Stimulated activated CD4-positive, alpha-beta T cell treated with anti-CD3 and anti-CD28 coated beads, Interleukin-4, amount 100 ng/mL, for 24 hours (primary cell): ENCODE data around the gene INTS6L.
"Not testable (repeated sequence)": the region's sequence is repeated elsewhere in the genome, so short reads cannot be mapped to it uniquely, and the experiment has no call there.

ENCODE experiments used
- DNase-seq: peaks from one replicate; pipeline ENCODE4 v3.0.0-alpha.2; 2020

Gene INTS6L

DNA sequence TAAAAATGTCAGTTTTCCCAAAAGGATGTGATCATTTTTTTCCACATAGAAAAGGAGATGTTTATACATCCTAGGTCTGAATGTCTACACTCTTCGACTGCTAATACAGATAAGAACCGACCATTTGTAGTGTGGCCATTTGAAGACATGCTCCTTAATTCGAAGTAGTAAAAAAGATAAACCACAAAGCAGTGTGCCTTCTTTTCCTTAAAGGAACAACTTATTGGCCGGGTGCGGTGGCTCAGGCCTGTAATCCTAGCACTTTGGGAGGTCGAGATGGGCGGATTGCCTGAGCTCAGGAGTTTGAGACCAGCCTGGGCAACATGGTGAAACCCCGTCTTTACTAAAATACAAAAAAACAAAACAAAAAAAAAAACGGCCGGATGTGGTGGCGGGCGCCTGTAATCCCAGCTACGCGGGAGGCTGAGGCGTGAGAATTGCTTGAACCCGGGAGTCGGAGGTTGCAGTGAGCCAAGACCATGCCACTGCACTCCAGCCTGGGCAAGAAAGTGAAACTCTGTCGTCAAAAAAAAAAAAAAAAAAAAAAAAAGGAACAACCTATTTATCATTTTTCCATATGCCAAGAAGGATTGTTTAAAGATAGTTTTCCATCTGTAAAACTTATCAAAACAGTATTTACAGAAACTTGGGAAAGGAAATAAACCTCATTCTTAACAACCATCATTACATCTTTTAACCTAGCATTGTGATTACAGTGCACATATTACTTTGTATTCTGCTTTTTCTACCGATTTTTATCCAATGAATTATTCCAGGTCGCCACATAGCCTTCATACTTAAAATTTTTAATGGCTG lies 2.6 kb downstream of the INTS6L start:
- DNase-seq = no peak

GRCh38 chrX:135528254-135528653 lies 7.8 kb downstream of the INTS6L start:
- DNase-seq = no peak

DNA sequence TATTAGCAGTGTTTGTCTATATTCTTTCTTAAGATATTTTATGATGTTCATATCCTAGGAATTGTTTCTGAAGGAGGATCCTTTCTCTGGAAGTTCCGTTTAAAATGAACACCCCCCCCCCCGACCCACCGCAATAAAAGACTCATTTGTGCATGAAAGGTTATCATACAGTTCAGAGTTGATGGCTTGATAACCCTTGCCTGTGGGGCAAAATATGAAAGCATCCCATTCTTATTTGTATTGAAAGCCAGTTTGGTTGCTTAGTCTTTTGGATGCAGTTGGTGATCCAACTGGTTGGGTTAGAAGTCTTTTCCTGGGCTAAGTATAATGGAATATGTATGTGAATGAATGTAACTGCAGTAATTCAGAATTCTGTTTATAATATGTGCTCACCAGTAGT lies 8.3 kb downstream of the INTS6L start:
- DNase-seq = no peak

DNA sequence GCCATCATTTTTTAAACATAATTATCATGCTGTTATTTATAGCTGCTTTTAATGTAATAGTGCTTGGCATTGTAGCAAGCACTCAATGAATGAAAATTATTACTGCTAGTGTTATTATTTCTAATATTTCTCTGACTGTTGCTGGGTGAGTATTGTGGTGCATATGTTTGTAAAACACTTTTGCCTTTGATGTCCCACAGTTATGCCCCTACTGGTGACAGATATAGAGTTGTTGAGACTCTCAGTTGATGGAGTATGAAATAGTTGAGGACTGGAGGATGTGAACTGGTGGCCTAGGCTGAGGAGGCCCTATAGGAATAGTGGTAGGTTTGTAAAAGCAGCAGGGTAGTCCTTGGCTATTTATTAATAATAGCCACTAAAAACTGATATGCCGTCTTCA lies 9.6 kb downstream of the INTS6L start:
- no peak for DNase-seq

DNA sequence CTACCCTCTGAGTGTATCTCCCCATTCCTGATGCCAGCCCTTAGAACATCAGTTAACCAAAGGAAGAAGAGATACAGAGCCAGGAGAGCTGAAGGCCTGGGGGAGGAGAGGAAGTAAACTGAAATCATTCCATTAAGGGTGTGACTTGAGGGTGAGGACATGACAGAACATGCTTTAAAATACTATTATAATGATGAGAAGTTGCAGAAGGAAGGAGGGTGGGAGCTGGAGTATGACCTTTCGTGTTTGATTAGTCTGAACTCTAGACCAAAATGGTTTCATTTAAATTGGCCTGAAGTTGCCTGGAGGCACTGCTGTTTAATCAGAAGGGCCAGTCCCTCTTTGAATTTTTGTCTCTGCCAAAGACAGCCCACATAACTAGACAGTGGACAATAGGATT lies 11.4 kb downstream of the INTS6L start:
- no peak for DNase-seq

DNA sequence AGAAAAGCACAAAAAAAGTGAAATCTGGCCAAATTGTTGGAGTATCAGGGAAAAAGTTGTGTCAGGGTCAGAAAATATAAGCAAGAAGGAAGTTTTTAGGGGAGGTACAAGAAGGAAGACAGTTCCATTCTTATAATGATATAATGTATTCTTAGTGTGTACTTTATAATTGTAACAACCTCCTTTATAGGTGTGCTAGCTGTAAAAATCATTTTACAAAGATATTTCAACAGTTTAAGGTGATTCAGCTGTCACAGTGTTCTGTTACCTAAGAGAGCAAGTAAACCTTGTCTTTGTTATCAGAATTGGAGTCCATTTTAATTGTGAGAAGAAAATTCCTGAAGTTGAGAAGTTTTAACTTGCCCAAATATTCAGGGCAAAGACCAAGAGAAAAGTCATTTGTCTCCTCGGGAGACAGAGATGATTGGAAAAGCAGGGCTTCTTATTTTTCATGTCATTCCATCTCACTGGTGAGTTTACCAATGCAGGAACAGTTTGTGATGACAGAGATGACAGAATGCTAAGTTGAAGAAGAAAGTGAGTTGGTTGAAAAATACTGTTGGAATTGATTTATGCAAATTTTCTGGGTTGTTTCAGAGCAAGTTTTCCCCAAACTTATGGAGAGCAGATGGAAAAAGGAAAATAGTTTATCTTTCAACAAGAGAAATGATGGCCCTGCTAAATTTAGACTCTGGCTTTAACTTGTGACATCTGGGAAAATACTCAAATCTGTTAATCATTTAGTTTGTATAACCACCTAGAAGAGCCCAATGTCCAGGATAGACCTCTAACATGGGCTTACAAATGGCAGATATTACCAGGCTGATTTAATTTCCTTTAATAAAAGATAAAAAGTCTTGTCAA lies 14.8 kb downstream of the INTS6L start:
- DNase-seq = no peak

DNA sequence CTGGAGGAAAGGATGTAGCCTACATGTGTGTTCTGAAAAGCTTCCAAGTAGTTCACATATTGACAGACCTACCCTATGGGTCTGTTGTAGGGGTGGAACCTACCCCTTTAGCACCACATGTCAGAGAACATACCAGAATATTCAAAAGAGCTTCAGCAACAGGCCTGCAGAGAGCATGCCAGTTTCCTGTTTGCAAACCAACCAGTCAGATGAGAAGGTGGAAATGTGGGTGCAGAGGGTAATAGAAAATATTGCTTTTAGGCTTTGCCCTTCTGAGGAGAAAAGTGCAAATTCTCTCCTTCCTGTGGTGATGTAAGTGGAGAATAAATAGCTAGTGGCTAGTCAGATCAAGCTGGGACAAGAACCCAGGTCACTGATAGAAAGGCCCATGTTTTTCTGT lies 16.4 kb downstream of the INTS6L start:
- DNase-seq = no peak

GRCh38 chrX:135541351-135541750 lies 20.9 kb downstream of the INTS6L start:
- DNase-seq = no peak

GRCh38 chrX:135543172-135543571 lies 22.7 kb downstream of the INTS6L start:
- no peak for DNase-seq

DNA sequence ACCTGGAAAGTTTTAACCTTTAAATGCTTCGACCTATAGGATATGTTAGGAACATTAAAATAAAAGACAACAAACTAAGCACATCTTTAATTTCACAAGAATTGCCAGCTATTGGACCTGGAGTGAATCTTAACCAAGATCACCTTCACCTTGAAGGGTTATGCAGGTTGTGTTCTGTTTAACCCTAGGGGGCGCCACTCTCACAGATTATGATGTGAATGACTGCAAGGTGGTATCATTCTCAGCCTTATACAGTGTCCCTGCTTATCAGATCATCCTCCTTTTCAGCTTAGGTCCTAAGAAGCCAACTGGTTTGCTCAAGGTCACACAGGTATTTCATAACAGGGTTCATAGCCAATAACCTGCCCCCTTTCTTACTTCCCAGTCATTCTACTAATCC lies 23.5 kb downstream of the INTS6L start:
- DNase-seq = peak; percentile 19

- no peak for DNase-seq
Observed at GRCh38 chrX:135544338-135544948, 24.0 kb downstream of the INTS6L start.

DNA sequence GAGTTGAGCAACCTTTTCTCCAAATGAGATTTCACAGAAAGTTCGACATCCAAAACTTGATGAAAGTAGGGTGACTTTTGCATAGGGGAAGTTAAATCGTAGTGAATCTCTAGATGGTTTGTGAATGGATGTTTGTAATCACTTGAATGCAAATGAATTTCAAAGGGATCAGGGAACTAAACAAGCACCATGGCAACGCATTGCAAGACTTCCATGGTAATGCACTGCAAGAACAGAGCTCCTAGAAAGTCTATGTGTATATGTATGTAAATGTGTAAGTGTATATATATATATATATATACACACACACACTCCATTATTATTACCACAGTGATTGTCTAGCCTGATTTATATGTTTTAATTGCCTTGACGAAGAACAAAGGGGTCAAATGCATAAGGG lies 27.3 kb downstream of the INTS6L start:
- no peak for DNase-seq

- DNase-seq = no peak
Observed at GRCh38 chrX:135549519-135549918, 29.1 kb downstream of the INTS6L start.

- no peak for DNase-seq
Observed at GRCh38 chrX:135556055-135556454, 35.6 kb downstream of the INTS6L start.

DNA sequence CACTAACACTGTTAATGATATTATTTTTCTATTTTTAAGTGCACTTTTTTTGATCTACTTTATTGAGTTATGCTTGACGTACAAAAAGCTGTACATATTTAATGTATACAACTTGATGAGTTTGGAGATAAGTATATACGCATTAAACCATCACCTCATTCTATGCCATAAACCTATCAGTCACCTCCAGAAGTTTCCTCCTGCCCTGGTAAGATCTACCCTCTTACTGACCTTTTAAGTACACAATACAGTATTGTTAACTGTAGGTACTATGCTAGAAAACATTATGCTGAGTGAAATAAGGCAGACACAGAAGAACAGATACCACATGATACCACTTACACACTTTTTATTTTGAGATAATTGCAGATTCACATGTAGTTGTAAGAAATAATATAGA lies 36.9 kb downstream of the INTS6L start:
- DNase-seq = no peak

- no peak for DNase-seq
Observed at GRCh38 chrX:135572436-135572835, 52.0 kb downstream of the INTS6L start.

DNA sequence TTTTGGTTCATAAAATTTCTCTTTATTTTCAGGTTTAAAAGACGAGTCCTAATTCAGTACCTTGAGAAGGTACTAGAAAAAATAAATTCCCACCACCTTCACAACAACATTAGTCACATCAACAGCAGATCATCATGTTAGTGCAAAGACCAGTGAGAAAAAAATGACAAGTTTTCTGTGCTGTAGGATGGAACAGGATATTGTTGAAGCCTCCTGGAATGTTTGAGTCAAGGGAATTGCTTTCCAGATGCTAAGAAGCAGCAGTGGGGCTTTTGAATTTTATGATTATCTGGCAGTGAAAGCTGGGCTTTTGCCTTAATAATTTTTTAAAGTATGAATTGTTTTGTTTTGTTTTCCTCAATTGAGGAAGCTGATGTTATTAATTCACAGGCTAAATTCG lies 61.0 kb downstream of the INTS6L start:
- DNase-seq = no peak

DNA sequence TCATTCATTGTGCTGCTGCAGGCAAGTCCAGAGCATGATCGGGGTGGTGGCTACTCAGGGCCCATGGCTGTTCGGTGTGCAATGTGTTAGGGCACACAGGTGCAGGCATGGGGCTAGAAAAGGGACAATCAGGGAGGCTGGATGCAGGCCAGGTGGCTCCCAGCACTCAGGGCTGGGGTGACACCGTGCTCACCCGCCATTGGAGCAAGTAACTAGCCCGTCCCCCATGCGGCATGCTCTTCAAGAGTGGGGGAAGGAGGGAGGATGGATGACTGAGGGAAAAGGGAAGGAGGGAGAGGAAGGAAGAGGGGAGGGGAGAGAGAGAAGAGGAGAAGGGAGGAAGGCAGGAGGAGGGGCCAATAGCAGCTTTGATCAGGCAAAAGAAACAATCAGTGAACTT lies 64.7 kb downstream of the INTS6L start:
- no peak for DNase-seq

DNA sequence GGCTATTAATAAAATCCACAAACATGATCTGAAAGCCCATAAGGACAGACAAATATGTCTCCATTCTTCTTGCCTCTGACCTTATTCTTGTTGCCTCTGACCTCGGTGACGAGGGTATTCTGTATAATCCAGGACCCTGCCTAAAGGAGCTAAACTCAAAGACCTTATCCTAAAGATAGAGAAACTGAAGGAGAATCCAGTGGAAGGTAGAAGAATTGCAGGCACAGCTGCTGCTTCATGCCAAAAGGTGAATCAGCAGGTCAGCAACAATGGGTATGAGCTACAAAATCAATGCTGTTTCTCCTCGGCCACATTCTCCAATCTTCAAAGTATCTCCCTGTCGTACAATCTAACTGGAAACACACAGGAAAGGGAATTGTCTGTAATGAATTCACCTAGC lies 71.4 kb downstream of the INTS6L start:
- no peak for DNase-seq

GRCh38 chrX:135594049-135594448 lies 73.6 kb downstream of the INTS6L start:
- not testable (repeated sequence) for DNase-seq

DNA sequence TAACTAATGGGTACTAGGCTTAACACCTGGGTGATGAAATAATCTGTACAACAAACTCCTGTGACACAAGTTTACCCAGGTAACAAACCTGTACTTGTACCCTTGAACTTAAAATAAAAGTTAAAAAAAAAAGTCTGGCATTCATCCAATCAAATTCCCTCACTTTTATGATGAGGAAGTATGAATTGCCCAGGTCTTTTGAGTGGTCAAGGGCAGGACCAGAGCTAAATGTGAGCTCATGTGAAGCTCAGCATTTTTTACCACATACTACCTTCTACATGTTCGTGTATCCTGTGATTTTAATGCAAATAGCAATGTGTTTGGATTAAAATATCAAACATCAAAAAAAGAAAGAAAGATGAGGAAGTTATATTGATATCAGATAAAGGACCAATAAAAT lies 74.0 kb downstream of the INTS6L start:
- DNase-seq = not testable (repeated sequence)

GRCh38 chrX:135595543-135595942 lies 75.1 kb downstream of the INTS6L start:
- DNase-seq = no peak

DNA sequence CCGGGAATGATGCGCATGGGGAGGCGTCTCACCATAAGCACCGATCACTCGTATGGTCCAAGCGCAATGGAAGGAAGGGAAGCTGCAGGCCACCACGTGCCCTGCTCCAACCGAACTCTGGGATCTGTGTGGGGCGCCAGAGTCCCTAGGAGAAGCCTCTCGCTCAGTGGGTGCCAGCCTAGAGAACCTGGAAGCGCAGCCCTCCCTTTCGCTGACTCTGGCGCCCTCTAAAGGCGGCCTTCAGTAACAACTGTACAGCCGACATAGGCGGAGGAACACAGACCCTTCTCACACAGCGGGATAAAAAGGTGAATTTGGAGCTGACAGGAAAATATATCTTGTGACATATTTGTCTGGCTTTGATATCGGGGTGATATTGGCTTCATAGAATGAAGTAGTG lies 76.0 kb downstream of the INTS6L start:
- DNase-seq = peak; percentile 40

DNA sequence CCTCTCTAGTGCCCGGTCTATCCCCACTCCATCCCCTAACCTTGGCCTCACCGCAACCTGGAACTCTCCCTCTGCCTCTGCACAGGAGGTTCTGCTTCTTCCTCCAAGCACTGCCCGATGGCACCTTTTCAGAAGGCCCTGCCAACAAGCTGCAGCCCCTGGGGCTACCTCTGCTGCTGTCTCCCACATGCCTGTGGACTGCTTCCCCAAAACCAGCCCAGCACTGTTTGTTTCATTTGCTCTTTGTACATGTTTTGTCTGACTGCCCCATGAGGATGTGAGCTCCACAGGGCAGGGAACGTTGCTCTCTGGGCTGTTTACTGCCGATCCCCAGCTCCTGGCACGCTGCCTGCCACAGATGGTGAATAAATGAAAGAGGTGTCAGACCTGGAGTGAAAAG lies 85.4 kb downstream of the INTS6L start:
- no peak for DNase-seq
